Osteoblast (primary cell): ENCODE measurements around the gene NRIP1. TPM values are rescaled to one million over a fixed set of nuclear protein-coding genes. Genes with fewer than 3 reads are reported as not detected.

Source experiments
- DNase-seq: peaks from one replicate; pipeline ENCODE4 v3.0.0; 2011; ENCODE audit warnings: low spot score, mixed read lengths; ENCODE audit not compliant: insufficient read length; ENCODE audit errors: missing footprints
- H2AFZ ChIP-seq: 2 replicates; pipeline ENCODE4 v1.6.0; 2011; ENCODE audit warnings: mild to moderate bottlenecking, low read length
- H3K27ac ChIP-seq: 2 replicates; pipeline ENCODE4 v1.5.1; 2011; ENCODE audit warnings: mild to moderate bottlenecking, low read depth, low read length, moderate library complexity
- H3K27me3 ChIP-seq: 2 replicates; pipeline ENCODE4 v1.6.0; 2012; ENCODE audit warnings: mild to moderate bottlenecking, control low read depth, inconsistent platforms, low read length, moderate library complexity; ENCODE audit not compliant: insufficient read depth
- H3K36me3 ChIP-seq: 2 replicates; pipeline ENCODE4 v1.5.1; 2011; ENCODE audit warnings: mild to moderate bottlenecking, low read length, control low read depth, moderate library complexity; ENCODE audit not compliant: insufficient read depth
- H3K4me1 ChIP-seq: 2 replicates; pipeline ENCODE4 v1.5.1; 2011; ENCODE audit warnings: mild to moderate bottlenecking, low read length, control low read depth, moderate library complexity; ENCODE audit not compliant: insufficient read depth
- H3K4me2 ChIP-seq: 2 replicates; pipeline ENCODE4 v1.6.0; 2011; ENCODE audit warnings: mild to moderate bottlenecking, low read length; ENCODE audit not compliant: insufficient read depth
- H3K4me3 ChIP-seq: fragments of 200-600 bp; sonication (generic); 3 replicates; pipeline ENCODE4 v1.5.1; 2012; ENCODE audit warnings: mild to moderate bottlenecking, low read length, inconsistent platforms; ENCODE audit not compliant: insufficient read depth
- H3K79me2 ChIP-seq: 2 replicates; pipeline ENCODE4 v1.6.0; 2012; ENCODE audit warnings: mild to moderate bottlenecking, low read length, control low read depth, inconsistent platforms; ENCODE audit not compliant: insufficient read depth
- H3K9me3 ChIP-seq: 2 replicates; pipeline ENCODE4 v1.5.1; 2011; ENCODE audit warnings: low read depth, low read length, control low read depth
- H4K20me1 ChIP-seq: 2 replicates; pipeline ENCODE4 v1.6.0; 2012; ENCODE audit warnings: mild to moderate bottlenecking, low read length, control low read depth; ENCODE audit not compliant: insufficient read depth
- CTCF ChIP-seq: IDR thresholded peaks from 2 replicates; pipeline ENCODE4 v1.5.1; 2011; ENCODE audit warnings: mild to moderate bottlenecking, low read depth, low read length, moderate library complexity; ENCODE audit errors: extremely low read depth
- total RNA-seq: library from RNA; depleted of rRNA; stranded (reverse); fragments of >200 nt; gene quantifications from 2 replicates; pipeline ENCODE4 v1.2.3, GENCODE V29; 2012

NRIP1 gene
- total RNA-seq, 1 donor, result 32.6 TPM

GRCh38 chr21:15014221-15014620 lies 50.6 kb downstream of the NRIP1 start:
- H3K79me2 ChIP-seq, result peaks cover 69% of the 10 kb centered on the region
- H3K27me3 ChIP-seq, result no peaks in the 10 kb centered on the region
- H3K36me3 ChIP-seq, result peaks cover 3% of the 10 kb centered on the region
- H3K4me3 ChIP-seq, result no peak overlapping the region
- H3K9me3 ChIP-seq, result no peaks in the 10 kb centered on the region
- no peak overlapping the region for H2AFZ ChIP-seq
- peak overlapping the region; percentile 17 for H3K4me2 ChIP-seq
- H4K20me1 ChIP-seq, result no peaks in the 10 kb centered on the region
- DNase-seq, result no peak
- peak overlapping the region; percentile 85 for H3K27ac ChIP-seq
- H3K4me1 ChIP-seq, result peaks cover 34% of the 10 kb centered on the region
- TF ChIP-seq CTCF, result no peak

DNA sequence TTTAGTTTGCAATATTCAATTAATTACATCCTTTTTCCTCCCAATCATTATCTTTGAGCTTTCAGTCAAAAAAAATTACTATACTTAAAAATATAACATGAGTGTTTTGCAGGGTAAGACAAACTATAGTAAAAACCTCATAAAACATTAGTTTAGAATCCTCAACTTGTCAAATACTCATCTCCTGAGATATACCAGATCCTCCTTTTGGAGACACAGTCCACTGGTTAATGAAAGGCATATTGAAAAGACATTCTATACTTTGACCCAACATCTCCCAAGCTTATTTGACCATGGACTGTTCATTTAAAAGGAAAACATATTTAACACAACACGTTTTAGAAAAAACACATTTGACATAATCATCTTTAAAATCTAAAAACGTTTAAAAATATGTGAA lies 52.8 kb downstream of the NRIP1 start:
- Histone ChIP-seq H3K27ac (peak overlapping the region; percentile 18), H3K79me2 (peaks cover 71% of the 10 kb centered on the region), H4K20me1 (no peaks in the 10 kb centered on the region), H3K27me3 (no peaks in the 10 kb centered on the region), H2AFZ (no peak overlapping the region), H3K4me2 (no peak overlapping the region), H3K4me1 (peaks cover 54% of the 10 kb centered on the region), H3K4me3 (no peak overlapping the region), H3K36me3 (peaks cover 10% of the 10 kb centered on the region), H3K9me3 (no peaks in the 10 kb centered on the region)
- no peak for TF ChIP-seq CTCF
- DNase-seq, result no peak

DNA sequence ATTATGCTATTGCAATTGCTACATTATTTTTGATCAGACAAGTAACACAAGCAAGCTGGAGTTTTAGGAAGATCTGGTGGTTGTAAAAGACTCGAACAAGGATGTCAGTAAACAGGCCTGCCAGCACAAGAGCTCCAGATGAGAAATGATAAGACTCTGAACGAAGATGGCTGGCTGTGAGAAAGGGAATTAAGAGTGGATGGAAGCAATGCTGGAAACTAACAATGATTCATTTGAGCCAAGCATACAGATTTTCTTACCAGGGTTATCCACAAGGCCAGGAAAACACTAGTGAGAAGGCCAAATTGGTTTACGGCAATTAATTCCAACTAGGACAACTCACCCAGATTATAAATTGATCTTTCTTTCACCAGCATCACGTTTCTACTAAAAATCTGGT lies 54.2 kb downstream of the NRIP1 start:
- H3K4me3 ChIP-seq, result no peak overlapping the region
- H3K4me2 ChIP-seq, result no peak overlapping the region
- H3K79me2 ChIP-seq, result peaks cover 72% of the 10 kb centered on the region
- no peaks in the 10 kb centered on the region for H4K20me1 ChIP-seq
- no peaks in the 10 kb centered on the region for H3K27me3 ChIP-seq
- peaks cover 10% of the 10 kb centered on the region for H3K36me3 ChIP-seq
- H2AFZ ChIP-seq, result no peak overlapping the region
- DNase-seq, result no peak
- H3K4me1 ChIP-seq, result peaks cover 58% of the 10 kb centered on the region
- H3K27ac ChIP-seq, result peak overlapping the region; percentile 85
- H3K9me3 ChIP-seq, result no peaks in the 10 kb centered on the region
- TF ChIP-seq CTCF, result no peak

GRCh38 chr21:15009837-15010363 lies 54.9 kb downstream of the NRIP1 start:
- no peak overlapping the region for H3K4me3 ChIP-seq
- no peak overlapping the region for H3K4me2 ChIP-seq
- H2AFZ ChIP-seq, result no peak overlapping the region
- peaks cover 70% of the 10 kb centered on the region for H3K79me2 ChIP-seq
- no peaks in the 10 kb centered on the region for H3K9me3 ChIP-seq
- TF ChIP-seq CTCF, result no peak
- H3K4me1 ChIP-seq, result peaks cover 59% of the 10 kb centered on the region
- H4K20me1 ChIP-seq, result no peaks in the 10 kb centered on the region
- DNase-seq, result peak; percentile 69
- no peaks in the 10 kb centered on the region for H3K27me3 ChIP-seq
- H3K36me3 ChIP-seq, result peaks cover 10% of the 10 kb centered on the region
- peak overlapping the region; percentile 85 for H3K27ac ChIP-seq
